Natural killer cell (primary cell): ENCODE data around the gene CEP57L1. TPM values are rescaled to one million over a fixed set of nuclear protein-coding genes. Genes with fewer than 3 reads are reported as not detected.

ENCODE experiments used
- ATAC-seq, 3 donors: fragments of 150-1000 bp in 2 of 3; fragments of 200-7000 bp in 1 of 3; cut with Tn5 transposase; 1 replicate in 1 of 3; 2 replicates in 2 of 3; pipeline ENCODE4 v1.10.0; 2021; ENCODE audit warnings: mild to moderate bottlenecking in 2 of 3, moderate library complexity in 2 of 3
- DNase-seq, 2 donors: peaks; one replicate each; pipeline versions ENCODE4 v3.0.0 to v3.0.0-alpha.2; 2013 to 2021; ENCODE audit warnings: mixed read lengths in 1 of 2
- H3K27ac ChIP-seq: one replicate; pipeline ENCODE4 v1.5.1; 2013; ENCODE audit warnings: mild to moderate bottlenecking, low read length
- H3K27me3 ChIP-seq: one replicate; pipeline ENCODE4 v1.6.1; 2013; ENCODE audit warnings: low read length; ENCODE audit not compliant: control insufficient read depth, insufficient read depth
- H3K36me3 ChIP-seq: one replicate; pipeline ENCODE4 v1.6.1; 2013; ENCODE audit warnings: low read length; ENCODE audit not compliant: control insufficient read depth, insufficient read depth
- H3K4me1 ChIP-seq: one replicate; pipeline ENCODE4 v1.6.1; 2013; ENCODE audit warnings: low read length; ENCODE audit not compliant: control insufficient read depth, insufficient read depth
- H3K4me3 ChIP-seq: one replicate; pipeline ENCODE4 v1.5.1; 2013; ENCODE audit warnings: low read length
- H3K9me3 ChIP-seq: one replicate; pipeline ENCODE4 v1.6.1; 2013; ENCODE audit warnings: low read length; ENCODE audit not compliant: control insufficient read depth, insufficient read depth
- H3K27ac Mint-ChIP-seq, 2 donors: one replicate each; pipeline ENCODE4 v1.8.0; 2022; ENCODE audit warnings: mild to moderate bottlenecking in 2 of 2, mixed read lengths in 2 of 2, moderate library complexity in 1 of 2
- H3K27me3 Mint-ChIP-seq, 2 donors: one replicate each; pipeline ENCODE4 v1.8.0; 2022; ENCODE audit warnings: low read depth in 2 of 2, mixed read lengths in 2 of 2
- H3K36me3 Mint-ChIP-seq: one replicate; pipeline ENCODE4 v1.8.0; 2022; ENCODE audit warnings: mixed read lengths
- H3K4me1 Mint-ChIP-seq, 2 donors: one replicate each; pipeline ENCODE4 v1.8.0; 2022; ENCODE audit warnings: mixed read lengths in 2 of 2
- H3K4me3 Mint-ChIP-seq: one replicate; pipeline ENCODE4 v1.8.0; 2022; ENCODE audit warnings: mild to moderate bottlenecking, moderate library complexity, mixed read lengths
- H3K9me3 Mint-ChIP-seq, 2 donors: one replicate each; pipeline ENCODE4 v1.8.0; 2022; ENCODE audit warnings: mixed read lengths in 2 of 2
- WGBS: methylation state at CpG from one replicate; pipeline ENCODE4 v1.1.7; 2013; ENCODE audit warnings: missing lambda C conversion rate; ENCODE audit not compliant: insufficient coverage; 5-methylcytosine and 5-hydroxymethylcytosine counted together
- intact Hi-C: fragments of 100-400 bp; cut with micrococcal nuclease; formaldehyde crosslinking; loops from one replicate; pipeline ENCODE4 v1.14.2; 2022
- total RNA-seq, 4 donors: library from RNA; stranded (reverse); fragments of 120-200 nt in 1 of 4; gene quantifications; one replicate each; pipeline versions ENCODE4 v1.2.3 to v1.2.4, GENCODE V29; 2013 to 2022
- TF ChIP-seq, protein P1 (sequence below): fragments of 200-600 bp; IDR thresholded peaks from one replicate; pipeline ENCODE4 v1.8.0; 2022; ENCODE audit warnings: antibody characterized with exemption

Gene CEP57L1
- total RNA-seq, 3 donors from 2014 or later (not counting 1 experiment from before 2014, with no cell fraction given): 8.9 to 12.5 (median 9.2) TPM

- no peak overlapping the region for H3K4me3 Mint-ChIP-seq
- WGBS: no CpG with 5 or more reads among the region's 1 CpG
- Histone ChIP-seq H3K4me3 (no peak overlapping the region), H3K36me3 (peaks cover 5% of the 10 kb centered on the region), H3K27ac (no peak overlapping the region), H3K4me1 (no peaks in the 10 kb centered on the region), H3K27me3 (no peaks in the 10 kb centered on the region), H3K9me3 (no peaks in the 10 kb centered on the region)
- intact Hi-C loops: no loop called here
- DNase-seq (no peak), ATAC-seq (no peak)
- H3K36me3 Mint-ChIP-seq: no peaks in the 10 kb centered on the region
- H3K27ac Mint-ChIP-seq: no peak overlapping the region
- H3K27me3 Mint-ChIP-seq: no peaks in the 10 kb centered on the region
- TF ChIP-seq, protein P1, sequence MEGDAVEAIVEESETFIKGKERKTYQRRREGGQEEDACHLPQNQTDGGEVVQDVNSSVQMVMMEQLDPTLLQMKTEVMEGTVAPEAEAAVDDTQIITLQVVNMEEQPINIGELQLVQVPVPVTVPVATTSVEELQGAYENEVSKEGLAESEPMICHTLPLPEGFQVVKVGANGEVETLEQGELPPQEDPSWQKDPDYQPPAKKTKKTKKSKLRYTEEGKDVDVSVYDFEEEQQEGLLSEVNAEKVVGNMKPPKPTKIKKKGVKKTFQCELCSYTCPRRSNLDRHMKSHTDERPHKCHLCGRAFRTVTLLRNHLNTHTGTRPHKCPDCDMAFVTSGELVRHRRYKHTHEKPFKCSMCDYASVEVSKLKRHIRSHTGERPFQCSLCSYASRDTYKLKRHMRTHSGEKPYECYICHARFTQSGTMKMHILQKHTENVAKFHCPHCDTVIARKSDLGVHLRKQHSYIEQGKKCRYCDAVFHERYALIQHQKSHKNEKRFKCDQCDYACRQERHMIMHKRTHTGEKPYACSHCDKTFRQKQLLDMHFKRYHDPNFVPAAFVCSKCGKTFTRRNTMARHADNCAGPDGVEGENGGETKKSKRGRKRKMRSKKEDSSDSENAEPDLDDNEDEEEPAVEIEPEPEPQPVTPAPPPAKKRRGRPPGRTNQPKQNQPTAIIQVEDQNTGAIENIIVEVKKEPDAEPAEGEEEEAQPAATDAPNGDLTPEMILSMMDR: no peak
- no peaks in the 10 kb centered on the region for H3K9me3 Mint-ChIP-seq
- no peaks in the 10 kb centered on the region for H3K4me1 Mint-ChIP-seq
These were observed 58.4 kb downstream of the CEP57L1 start for GRCh38 chr6:109153752-109154151.

- H3K9me3 Mint-ChIP-seq: no peaks in the 10 kb centered on the region
- H3K4me3 Mint-ChIP-seq: no peak overlapping the region
- ATAC-seq (no peak), DNase-seq (no peak)
- no peak overlapping the region for H3K27ac Mint-ChIP-seq
- Histone ChIP-seq H3K27me3 (no peaks in the 10 kb centered on the region), H3K9me3 (no peaks in the 10 kb centered on the region), H3K36me3 (no peaks in the 10 kb centered on the region), H3K4me1 (no peaks in the 10 kb centered on the region), H3K4me3 (no peak overlapping the region), H3K27ac (no peak overlapping the region)
- intact Hi-C loops: no loop called here
- H3K27me3 Mint-ChIP-seq: no peaks in the 10 kb centered on the region
- no peaks in the 10 kb centered on the region for H3K4me1 Mint-ChIP-seq
- TF ChIP-seq, protein P1: no peak
- H3K36me3 Mint-ChIP-seq: no peaks in the 10 kb centered on the region
These were observed 69.0 kb downstream of the CEP57L1 start for GRCh38 chr6:109164331-109164730.

DNA sequence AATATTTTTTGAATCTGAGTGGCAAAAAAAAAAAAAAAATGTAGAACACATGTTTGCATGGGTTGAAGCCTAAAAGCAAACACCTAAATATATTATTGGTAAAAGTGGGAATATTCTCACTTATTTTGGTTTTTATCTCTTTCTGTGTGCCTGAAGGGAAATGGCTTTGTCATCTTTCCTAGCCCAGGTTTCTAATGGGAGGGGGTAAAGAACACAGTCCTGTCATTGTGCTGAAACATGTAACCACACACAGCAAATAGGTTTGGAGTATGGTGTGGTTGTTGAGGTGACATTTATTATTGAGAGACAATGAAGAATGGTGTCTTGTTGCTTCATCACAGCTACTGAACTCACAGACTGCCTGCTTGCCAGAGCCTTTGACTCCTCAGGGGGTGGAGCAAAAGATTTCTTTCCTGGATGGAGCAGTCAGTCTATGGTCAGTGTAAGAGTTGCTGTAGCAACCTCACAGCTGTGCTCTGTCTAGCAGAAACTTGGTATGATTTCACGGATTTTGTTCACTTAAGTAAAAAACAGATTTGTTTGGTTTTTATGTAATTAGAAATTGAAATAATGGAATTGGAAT is 70.2 kb downstream of the CEP57L1 start:
- no peak overlapping the region for H3K27ac ChIP-seq
- H3K9me3 ChIP-seq: no peaks in the 10 kb centered on the region
- H3K4me3 ChIP-seq: no peak overlapping the region
- no peaks in the 10 kb centered on the region for H3K36me3 Mint-ChIP-seq
- H3K36me3 ChIP-seq: no peaks in the 10 kb centered on the region
- H3K27me3 Mint-ChIP-seq: no peaks in the 10 kb centered on the region
- WGBS: 88% methylated on average over 1 of the region's 1 CpG
- H3K27ac Mint-ChIP-seq: no peak overlapping the region
- no peaks in the 10 kb centered on the region for H3K9me3 Mint-ChIP-seq
- DNase-seq (no peak), ATAC-seq (no peak)
- intact Hi-C loops: no loop called here
- H3K27me3 ChIP-seq: no peaks in the 10 kb centered on the region
- no peaks in the 10 kb centered on the region for H3K4me1 Mint-ChIP-seq
- H3K4me3 Mint-ChIP-seq: no peak overlapping the region
- H3K4me1 ChIP-seq: no peaks in the 10 kb centered on the region
- TF ChIP-seq, protein P1: no peak

- H3K4me3 Mint-ChIP-seq: no peak overlapping the region
- Histone ChIP-seq H3K9me3 (no peaks in the 10 kb centered on the region), H3K36me3 (no peaks in the 10 kb centered on the region), H3K27ac (no peak overlapping the region), H3K4me1 (no peaks in the 10 kb centered on the region), H3K4me3 (no peak overlapping the region), H3K27me3 (no peaks in the 10 kb centered on the region)
- H3K9me3 Mint-ChIP-seq: no peaks in the 10 kb centered on the region
- DNase-seq: no peak
- intact Hi-C loops: no loop called here
- TF ChIP-seq, protein P1: no peak
- H3K27ac Mint-ChIP-seq: no peak overlapping the region
- no peak for ATAC-seq
- H3K36me3 Mint-ChIP-seq: no peaks in the 10 kb centered on the region
- whole genome bisulfite sequencing: no CpG with 5 or more reads among the region's 3 CpGs
- H3K27me3 Mint-ChIP-seq: no peaks in the 10 kb centered on the region
- H3K4me1 Mint-ChIP-seq: no peaks in the 10 kb centered on the region
These were observed 71.4 kb downstream of the CEP57L1 start for GRCh38 chr6:109166673-109167072.
